GM12878 (cell line): ENCODE data around the gene ARMC2. TPM values are rescaled to one million over a fixed set of nuclear protein-coding genes. Genes with fewer than 3 reads are reported as not detected.

Experiments used
- ATAC-seq: fragments of 200-7000 bp; cut with Tn5 transposase; 3 replicates; pipeline ENCODE4 v1.9.1; 2020; ENCODE audit warnings: mild to moderate bottlenecking, moderate library complexity
- BruUV-seq: library from RNA; stranded (reverse); fragments of 400-500 nt; replicated peaks from 2 replicates; lab custom pipeline; 2021; lab: Mats Ljungman, UMichigan
- CTCF ChIA-PET: fragments of 300-600 bp; sonication (Branson Sonifier 250); formaldehyde crosslinking; extraction: SDS; loops from one replicate; lab custom pipeline; 2021; ENCODE audit warnings: inconsistent platforms; lab: Yijun Ruan, JAX
- POLR2A ChIA-PET: fragments of 350-600 bp; formaldehyde crosslinking; extraction: SDS; loops from one replicate; lab custom pipeline; 2021; ENCODE audit warnings: inconsistent platforms; lab: Charles Lee
- RAD21 ChIA-PET: fragments of 300-600 bp; sonication (Branson Sonifier 250); formaldehyde crosslinking; loops from one replicate; lab custom pipeline; 2023; ENCODE audit warnings: antibody characterized with exemption; ENCODE audit not compliant: unreplicated experiment; lab: Charles Lee
- SMC1A ChIA-PET: fragments of 300-600 bp; sonication (Branson Sonifier 250); formaldehyde crosslinking; loops from one replicate; lab custom pipeline; 2023; ENCODE audit not compliant: unreplicated experiment, uncharacterized antibody; lab: Charles Lee
- DNase-seq: peaks from one replicate; pipeline ENCODE4 v3.0.0-alpha.2; 2011; ENCODE audit warnings: low read depth, low spot score
- FAIRE-seq: peaks from 3 replicates; lab custom pipeline; 2011; peaks lifted over from hg19 to GRCh38; lab: Jason Lieb, UNC
- H2AFZ ChIP-seq: 2 replicates; pipeline ENCODE4 v1.6.0; 2011; ENCODE audit warnings: low read depth, low read length, control low read depth; ENCODE audit not compliant: control insufficient read depth
- H3K27ac ChIP-seq: 2 replicates; pipeline ENCODE4 v1.5.1; 2011; ENCODE audit warnings: control low read depth; ENCODE audit not compliant: control insufficient read depth, insufficient read depth
- H3K27me3 ChIP-seq, 2 experiments: replicated peaks in 1 of 2; 2 replicates each; pipeline versions ENCODE4 v1.6.0 to v1.6.1; 2011; ENCODE audit warnings: low read length in 1 of 2; ENCODE audit not compliant: control insufficient read depth in 2 of 2, insufficient read depth in 2 of 2
- H3K36me3 ChIP-seq, 2 experiments: 2 replicates each; pipeline ENCODE4 v1.5.1; 2011; ENCODE audit warnings: low read length in 1 of 2; ENCODE audit not compliant: control insufficient read depth in 2 of 2, insufficient read depth in 2 of 2
- H3K4me1 ChIP-seq: 2 replicates; pipeline ENCODE4 v1.6.1; 2011; ENCODE audit warnings: mild to moderate bottlenecking, low read length, moderate library complexity, mixed read lengths; ENCODE audit not compliant: control insufficient read depth, insufficient read depth
- H3K4me2 ChIP-seq: 2 replicates; pipeline ENCODE4 v1.6.0; 2011; ENCODE audit warnings: control low read depth; ENCODE audit not compliant: control insufficient read depth, insufficient read depth
- H3K4me3 ChIP-seq: fragments of 200-600 bp; sonication (generic); 2 replicates; pipeline ENCODE4 v1.5.1; 2016
- H3K79me2 ChIP-seq: 2 replicates; pipeline ENCODE4 v1.6.0; 2011; ENCODE audit warnings: low read length; ENCODE audit not compliant: control insufficient read depth, insufficient read depth
- H3K9ac ChIP-seq: 2 replicates; pipeline ENCODE4 v1.8.0; 2011; ENCODE audit warnings: low read length, control low read depth, mixed read lengths; ENCODE audit not compliant: control insufficient read depth, insufficient read depth
- H3K9me3 ChIP-seq: replicated peaks from 3 replicates; pipeline ENCODE4 v1.5.1; 2011; ENCODE audit warnings: mild to moderate bottlenecking, low read length; ENCODE audit not compliant: control insufficient read depth, insufficient read depth
- H4K20me1 ChIP-seq: 2 replicates; pipeline ENCODE4 v1.6.0; 2011; ENCODE audit not compliant: control insufficient read depth, insufficient read depth
- CBX3 ChIP-seq: fragments of 200-600 bp; sonication (generic); IDR thresholded peaks from 2 replicates; pipeline ENCODE4 v1.6.1; 2016; ENCODE audit warnings: low read depth, borderline replicate concordance
- CHD2 ChIP-seq: IDR thresholded peaks from 2 replicates; pipeline ENCODE4 v1.6.1; 2011; ENCODE audit warnings: low read depth, low read length, improper control_type of control experiment, borderline replicate concordance
- JUNB ChIP-seq: IDR thresholded peaks from 2 replicates; pipeline ENCODE4 v1.6.1; 2016; ENCODE audit warnings: antibody characterized with exemption, mild to moderate bottlenecking
- LARP7 ChIP-seq: fragments of 450-650 bp; IDR thresholded peaks from 2 replicates; pipeline ENCODE4 v1.6.1; 2017; ENCODE audit warnings: mild to moderate bottlenecking
- NR2C1 ChIP-seq: fragments of 450-650 bp; IDR thresholded peaks from 2 replicates; pipeline ENCODE4 v1.6.1; 2017; ENCODE audit warnings: antibody characterized with exemption, mild to moderate bottlenecking, moderate library complexity
- PAX5 ChIP-seq: IDR thresholded peaks from 2 replicates; pipeline ENCODE4 v1.6.1; 2011; ENCODE audit warnings: low read depth, low read length, borderline replicate concordance
- PAX8 ChIP-seq: fragments of 450-650 bp; IDR thresholded peaks from 2 replicates; pipeline ENCODE4 v1.6.1; 2017; ENCODE audit warnings: mild to moderate bottlenecking, moderate library complexity
- SIX5 ChIP-seq: IDR thresholded peaks from 2 replicates; pipeline ENCODE4 v1.6.1; 2011; ENCODE audit warnings: mild to moderate bottlenecking, low read depth, low read length, moderate library complexity; ENCODE audit not compliant: severe bottlenecking
- SMARCA5 ChIP-seq: fragments of 450-650 bp; IDR thresholded peaks from 2 replicates; pipeline ENCODE4 v1.6.1; 2017; ENCODE audit warnings: mild to moderate bottlenecking
- SREBF1 ChIP-seq: IDR thresholded peaks from 2 replicates; pipeline ENCODE4 v1.6.1; 2012; ENCODE audit warnings: mild to moderate bottlenecking, low read length
- TCF12 ChIP-seq: IDR thresholded peaks from 2 replicates; pipeline ENCODE4 v1.6.1; 2011; ENCODE audit warnings: low read depth, mild to moderate bottlenecking, low read length
- ZNF384 ChIP-seq: IDR thresholded peaks from 2 replicates; pipeline ENCODE4 v1.6.1; 2012; ENCODE audit warnings: low read depth, mild to moderate bottlenecking, low read length, improper control_type of control experiment, borderline replicate concordance
- ZNF622 ChIP-seq: fragments of 450-650 bp; IDR thresholded peaks from 2 replicates; pipeline ENCODE4 v1.6.1; 2017; ENCODE audit warnings: mild to moderate bottlenecking, inconsistent platforms
- WGBS: methylation state at CpG from one replicate; pipeline ENCODE4 v1.1.6; 2016; ENCODE audit warnings: low lambda C conversion rate; ENCODE audit not compliant: insufficient replicate concordance, insufficient coverage; ENCODE audit errors: missing lambda C conversion rate; 5-methylcytosine and 5-hydroxymethylcytosine counted together
- in situ Hi-C: fragments of 300-500 bp; cut with MboI; formaldehyde crosslinking; loops from 9 replicates; pipeline ENCODE4 v1.14.3; 2018; ENCODE audit warnings: mixed read lengths
- intact Hi-C: fragments of 100-400 bp; cut with micrococcal nuclease; formaldehyde crosslinking; loops from one replicate; pipeline ENCODE4 v1.14.2; 2022; ENCODE audit not compliant: unreplicated experiment
- polyA plus RNA-seq, 11 experiments: library from polyadenylated mRNA; depleted of rRNA in 4 of 11; unstranded in 6 of 11; stranded (reverse) in 5 of 11; fragments of >200 nt; fragmentation: Nextera tagmentation in 4 of 11; fragmentation: Illumina TruSeq in 1 of 11; extraction: Ambion mirVana in 4 of 11; extraction: Trizol in 1 of 11; gene quantifications; 1 replicate in 1 of 11; 2 replicates in 10 of 11; pipeline versions ENCODE4 v1.2.1 to v1.2.3, GENCODE V29; 2011 to 2016; ENCODE audit warnings: inconsistent platforms in 2 of 11, missing spikeins in 2 of 11, low read depth in 1 of 11
- total RNA-seq, 4 experiments: library from RNA; depleted of rRNA in 3 of 4; stranded (reverse); fragments of >200 nt in 3 of 4; fragmentation: Illumina TruSeq in 1 of 4; extraction: Trizol in 1 of 4; gene quantifications; 2 replicates each; pipeline versions ENCODE4 v1.2.1 to v1.2.3, GENCODE V29; 2013 to 2021

Gene ARMC2
- total and polyA plus RNA-seq, 10 of the 15 experiments (the other 5 are each of a cell fraction or from before 2014, with no cell fraction given): 0.06 to 0.33 (median 0.21) TPM; not detected in 5

- Histone ChIP-seq H3K4me1 (no peaks in the 10 kb centered on the region), H3K4me3 (no peak overlapping the region), H2AFZ (no peak overlapping the region), H3K9me3 (no peaks in the 10 kb centered on the region), H3K36me3 (no peaks in the 10 kb centered on the region), H3K79me2 (no peaks in the 10 kb centered on the region), H3K27ac (no peak overlapping the region), H4K20me1 (no peaks in the 10 kb centered on the region)
- ChIA-PET POLR2A (no interaction called here), RAD21 (no interaction called here)
- intact Hi-C loops: no loop called here
- FAIRE-seq: no peak
- in situ Hi-C loops: no loop called here
- no peak for DNase-seq
- TF ChIP-seq ZNF622 (no peak), SREBF1 (no peak), TCF12 (no peak), PAX5 (no peak), PAX8 (no peak), CHD2 (no peak), SIX5 (no peak), ZNF384 (no peak), CBX3 (no peak), LARP7 (no peak), NR2C1 (no peak), SMARCA5 (no peak), JUNB (no peak)
- TF ChIP-seq, all 136 proteins: peak for 0
- H3K9ac ChIP-seq: no peak overlapping the region
- H3K4me2 ChIP-seq: no peak overlapping the region
- ATAC-seq: no peak
- no TSS peak for BruUV-seq
- ChIA-PET CTCF (interaction anchor here (0.6 kb wide), 1 partner anchor 19 kb away, joined by 4 read pairs; no protein-coding TSS in a partner anchor), SMC1A (interaction anchor here (1.4 kb wide), 1 partner anchor 274 kb away, joined by 4 read pairs; no protein-coding TSS in a partner anchor)
- peaks cover 3 to 7% of the 10 kb centered on the region in 2 experiments; a peak in 1 of 4 replicates for H3K27me3 ChIP-seq
- WGBS: 31% methylated on average over 1 of the region's 1 CpG
Observed at GRCh38 chr6:108799791-108800190, 48.4 kb upstream of the ARMC2 start.
